Keratinocyte (primary cell): Measurements from ENCODE around the gene ADARB2.

Source experiments
- EZH2 ChIP-seq: IDR thresholded peaks from one replicate; pipeline ENCODE4 v1.6.1; 2012; ENCODE audit warnings: inconsistent platforms, mild to moderate bottlenecking, low read length, moderate library complexity
- TF ChIP-seq, protein P1 (sequence below), 3 experiments: IDR thresholded peaks in 1 of 3; conservative IDR thresholded peaks in 1 of 3; optimal IDR thresholded peaks in 1 of 3; 2 replicates in 2 of 3; 3 replicates in 1 of 3; pipeline versions ENCODE3 to v1.5.1; 2011; ENCODE audit warnings: low read length in 3 of 3, mild to moderate bottlenecking in 3 of 3, moderate library complexity in 2 of 3, control low read depth in 1 of 3, inconsistent platforms in 1 of 3; ENCODE audit not compliant: insufficient read depth in 2 of 3; ENCODE audit errors: extremely low read depth in 1 of 3

DNA sequence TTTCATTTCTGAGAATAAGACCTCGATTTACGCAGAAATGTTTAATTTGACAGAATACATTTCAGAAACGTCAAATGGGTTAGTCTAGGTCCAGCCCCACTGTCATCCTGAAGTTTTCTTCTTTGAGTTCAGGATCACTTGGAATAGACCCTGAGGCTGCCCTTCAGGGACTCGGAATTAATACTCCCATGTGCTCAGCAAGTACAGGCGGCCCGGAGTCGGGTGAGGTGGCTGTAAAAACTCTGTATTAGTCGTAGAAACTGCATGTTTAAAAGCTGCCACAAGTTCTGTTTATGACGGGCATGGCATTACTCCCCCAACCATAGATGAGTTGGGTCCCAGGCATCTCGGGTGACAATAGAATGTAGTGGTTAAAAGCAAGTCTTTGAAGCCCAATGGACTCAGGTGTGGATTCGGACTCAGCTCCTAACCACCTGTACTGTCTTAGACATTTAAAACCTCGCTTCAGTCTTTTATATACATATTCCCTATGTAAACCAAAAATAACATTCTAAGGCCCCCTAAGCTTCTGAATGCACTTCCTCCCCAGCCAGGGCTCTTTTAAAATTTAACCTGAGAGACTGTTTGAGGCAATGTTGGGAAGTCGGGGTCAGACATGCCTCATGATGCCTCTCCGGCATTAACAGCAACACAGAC lies 216.3 kb downstream of the ADARB2 start:
- TF ChIP-seq, protein P1, sequence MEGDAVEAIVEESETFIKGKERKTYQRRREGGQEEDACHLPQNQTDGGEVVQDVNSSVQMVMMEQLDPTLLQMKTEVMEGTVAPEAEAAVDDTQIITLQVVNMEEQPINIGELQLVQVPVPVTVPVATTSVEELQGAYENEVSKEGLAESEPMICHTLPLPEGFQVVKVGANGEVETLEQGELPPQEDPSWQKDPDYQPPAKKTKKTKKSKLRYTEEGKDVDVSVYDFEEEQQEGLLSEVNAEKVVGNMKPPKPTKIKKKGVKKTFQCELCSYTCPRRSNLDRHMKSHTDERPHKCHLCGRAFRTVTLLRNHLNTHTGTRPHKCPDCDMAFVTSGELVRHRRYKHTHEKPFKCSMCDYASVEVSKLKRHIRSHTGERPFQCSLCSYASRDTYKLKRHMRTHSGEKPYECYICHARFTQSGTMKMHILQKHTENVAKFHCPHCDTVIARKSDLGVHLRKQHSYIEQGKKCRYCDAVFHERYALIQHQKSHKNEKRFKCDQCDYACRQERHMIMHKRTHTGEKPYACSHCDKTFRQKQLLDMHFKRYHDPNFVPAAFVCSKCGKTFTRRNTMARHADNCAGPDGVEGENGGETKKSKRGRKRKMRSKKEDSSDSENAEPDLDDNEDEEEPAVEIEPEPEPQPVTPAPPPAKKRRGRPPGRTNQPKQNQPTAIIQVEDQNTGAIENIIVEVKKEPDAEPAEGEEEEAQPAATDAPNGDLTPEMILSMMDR (optimal IDR thresholded peaks at IDR 0.05 in 1 of 3, IDR thresholded peaks at IDR 0.05 in 1 of 3, conservative IDR thresholded peaks at IDR 0.05 in 1 of 3; ENCODE audit: extremely low read depth in 1 of 3, insufficient read depth in 2 of 3, low read length in 3 of 3), result no peak
- no peak for TF ChIP-seq EZH2
